ENCODE data around the gene FGFBP1.
A peak's percentile ranks its signal among the peaks of the same experiment; 100 is the strongest.
"Not testable (repeated sequence)": the region's sequence is repeated elsewhere in the genome, so short reads cannot be mapped to it uniquely, and the experiment has no call there.

The FGFBP1 gene

DNA sequence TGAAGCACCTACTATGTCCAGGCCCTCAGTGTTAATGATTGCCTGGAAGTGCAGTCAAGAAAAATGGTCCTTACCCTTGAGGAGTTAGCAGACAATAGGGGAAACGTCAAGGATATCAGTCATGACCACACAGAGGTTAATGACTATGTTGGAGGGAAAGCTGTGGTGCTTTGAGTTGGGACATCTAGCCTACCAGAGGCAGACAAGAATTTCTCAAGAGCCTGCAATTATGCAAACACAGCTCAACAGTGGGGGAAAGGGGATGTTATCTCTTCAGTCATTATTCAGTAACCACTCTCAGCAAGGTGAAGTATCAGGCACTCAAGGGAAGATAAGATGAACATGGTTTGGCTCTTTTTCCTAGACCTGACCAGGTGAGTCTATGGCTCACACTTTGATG, 7.0 kb upstream of the FGFBP1 start:
- no peak for DNase-seq (ENCODE audit: low spot score)

DNA sequence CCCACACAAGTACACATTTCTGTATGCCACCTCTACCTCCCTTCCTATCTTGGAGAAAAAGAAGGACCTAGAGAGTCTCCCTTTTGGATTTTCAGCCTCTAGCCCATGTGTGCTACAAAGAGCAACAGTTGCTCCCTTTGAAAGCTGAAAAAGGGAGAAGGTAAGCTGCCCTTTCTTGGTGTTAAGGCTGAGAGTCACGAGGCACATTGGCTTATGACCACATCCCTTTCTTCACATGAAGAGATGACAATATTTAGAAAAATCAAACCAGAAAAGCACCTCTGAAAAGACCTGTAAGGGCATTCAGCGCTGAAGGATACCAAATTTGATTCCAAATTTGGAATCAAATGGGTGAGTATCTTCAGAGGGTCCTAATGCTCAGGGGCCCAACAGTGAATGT, 6.4 kb upstream of the FGFBP1 start:
- DNase-seq (ENCODE audit: low spot score), result no peak

DNA sequence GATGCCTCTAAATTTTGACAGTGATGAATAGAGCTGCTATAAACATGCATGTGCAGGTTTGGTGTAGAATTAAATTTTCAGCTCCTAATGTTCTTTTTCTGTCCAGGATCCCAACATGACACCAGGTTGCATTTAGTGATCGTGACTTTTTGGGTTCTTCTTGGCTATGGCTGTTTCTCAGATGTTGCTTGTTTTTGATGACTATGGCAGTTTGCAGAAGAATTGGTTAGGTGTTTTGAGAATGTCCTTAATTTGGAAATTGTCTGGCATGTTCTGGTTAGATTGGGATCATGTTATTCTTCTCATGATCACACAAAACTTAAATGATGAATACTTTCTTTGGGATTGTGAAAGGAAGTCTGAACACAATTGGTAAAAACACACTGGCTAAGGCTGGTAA, 3.7 kb upstream of the FGFBP1 start:
- no peak for DNase-seq (ENCODE audit: low spot score)

DNA sequence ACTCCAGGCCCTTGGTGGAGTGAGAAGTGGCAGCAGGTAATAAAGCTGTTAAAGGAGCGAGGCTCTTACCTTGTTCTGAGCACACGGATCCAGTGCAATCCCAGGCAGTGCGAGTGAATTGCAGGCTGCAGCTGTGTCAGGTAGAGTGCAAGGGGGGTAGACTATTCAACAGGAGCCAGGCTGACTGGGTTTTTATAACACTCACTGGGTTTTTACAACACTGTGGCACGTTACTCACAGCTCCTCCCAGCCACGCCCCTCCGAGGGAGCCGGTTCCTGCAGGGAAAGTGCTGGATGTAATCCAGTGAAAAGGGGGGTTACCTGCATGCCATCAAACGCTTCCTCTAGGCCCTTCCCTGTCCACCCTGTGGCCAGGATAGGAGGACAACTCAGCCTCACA, 358 bp downstream of the FGFBP1 start:
- DNase-seq (ENCODE audit: low spot score), result peak; percentile 85

DNA sequence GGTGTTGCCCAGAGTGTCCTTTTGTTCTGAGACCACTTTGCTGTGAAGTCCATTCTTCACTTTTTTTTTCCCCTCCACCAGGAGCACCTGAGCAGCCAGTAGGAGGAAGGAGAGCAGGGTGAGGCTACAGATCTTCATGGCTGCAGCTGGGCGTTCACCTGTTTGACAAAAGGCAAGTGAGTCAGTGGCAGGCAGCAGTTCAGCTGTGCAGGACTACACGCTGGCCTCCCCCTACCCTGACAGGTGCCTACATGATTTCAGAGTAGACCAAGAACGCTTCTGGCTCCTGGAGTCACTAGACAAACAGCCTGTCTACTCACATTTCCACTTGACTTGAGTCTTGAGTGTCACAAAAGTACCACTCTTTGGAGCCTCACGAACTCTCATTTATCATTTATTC, 2.0 kb downstream of the FGFBP1 start:
- DNase-seq (ENCODE audit: low spot score), result no peak

DNA sequence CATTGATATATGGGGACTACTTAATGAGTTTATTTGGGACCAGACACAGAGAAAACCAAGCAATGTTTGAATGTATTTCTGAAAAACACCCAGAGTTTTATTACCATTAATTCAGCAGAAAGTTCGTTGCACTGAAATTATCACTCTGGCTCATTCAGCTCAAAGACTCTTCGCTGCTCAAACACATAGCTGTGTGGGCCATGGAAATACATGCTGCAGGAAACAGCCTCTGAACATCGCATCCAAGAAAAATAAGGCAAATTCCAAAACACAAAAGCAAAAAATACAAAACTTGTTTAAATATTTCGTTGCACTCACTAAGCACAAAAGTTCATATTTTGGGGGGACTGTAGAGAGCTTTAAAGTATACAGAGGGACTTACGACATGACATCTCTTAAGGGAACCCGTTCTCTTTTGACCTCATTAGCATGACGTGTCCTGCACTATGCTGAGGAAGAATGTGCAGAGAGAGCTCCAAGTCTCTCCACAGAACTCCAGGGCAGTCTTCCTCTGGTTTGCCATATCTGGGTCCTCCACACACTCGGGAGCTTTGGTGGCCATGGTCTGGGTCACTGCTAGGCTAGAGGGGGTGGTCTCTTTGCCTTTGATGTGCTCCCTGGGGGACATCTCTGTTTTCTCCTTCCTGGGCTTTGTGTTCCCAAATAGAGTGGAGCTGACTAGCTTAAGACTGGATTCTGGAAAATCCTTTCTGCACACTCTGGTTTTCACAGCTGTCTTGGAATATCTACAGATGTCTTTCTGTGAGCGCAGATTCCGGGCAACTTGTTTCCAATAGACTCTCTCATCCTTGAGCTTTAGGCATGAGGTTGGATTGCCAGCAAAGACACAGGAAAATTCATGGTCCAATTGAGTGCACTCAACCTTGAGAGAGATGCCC, 2.8 kb downstream of the FGFBP1 start:
- DNase-seq (ENCODE audit: low spot score), result no peak

DNA sequence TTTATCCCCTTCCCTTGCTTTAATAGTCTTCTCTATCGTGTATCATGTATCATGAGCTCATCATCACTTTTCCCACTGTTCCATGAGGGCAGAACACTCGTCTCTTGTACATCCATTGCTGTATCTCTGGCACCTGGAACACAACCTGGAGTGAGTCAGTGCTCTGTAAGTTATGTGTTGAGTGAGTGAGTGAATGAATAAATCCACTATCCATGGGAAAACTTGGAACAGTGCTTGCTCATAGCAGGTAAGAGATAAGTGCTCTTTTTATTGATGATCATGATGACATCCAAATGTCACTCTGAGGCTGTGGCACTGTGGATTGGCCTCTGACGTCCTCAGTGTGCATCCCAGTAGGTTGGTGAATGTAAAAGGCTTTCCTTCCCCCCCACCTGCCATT, 4.3 kb downstream of the FGFBP1 start:
- DNase-seq (ENCODE audit: low spot score), result no peak

DNA sequence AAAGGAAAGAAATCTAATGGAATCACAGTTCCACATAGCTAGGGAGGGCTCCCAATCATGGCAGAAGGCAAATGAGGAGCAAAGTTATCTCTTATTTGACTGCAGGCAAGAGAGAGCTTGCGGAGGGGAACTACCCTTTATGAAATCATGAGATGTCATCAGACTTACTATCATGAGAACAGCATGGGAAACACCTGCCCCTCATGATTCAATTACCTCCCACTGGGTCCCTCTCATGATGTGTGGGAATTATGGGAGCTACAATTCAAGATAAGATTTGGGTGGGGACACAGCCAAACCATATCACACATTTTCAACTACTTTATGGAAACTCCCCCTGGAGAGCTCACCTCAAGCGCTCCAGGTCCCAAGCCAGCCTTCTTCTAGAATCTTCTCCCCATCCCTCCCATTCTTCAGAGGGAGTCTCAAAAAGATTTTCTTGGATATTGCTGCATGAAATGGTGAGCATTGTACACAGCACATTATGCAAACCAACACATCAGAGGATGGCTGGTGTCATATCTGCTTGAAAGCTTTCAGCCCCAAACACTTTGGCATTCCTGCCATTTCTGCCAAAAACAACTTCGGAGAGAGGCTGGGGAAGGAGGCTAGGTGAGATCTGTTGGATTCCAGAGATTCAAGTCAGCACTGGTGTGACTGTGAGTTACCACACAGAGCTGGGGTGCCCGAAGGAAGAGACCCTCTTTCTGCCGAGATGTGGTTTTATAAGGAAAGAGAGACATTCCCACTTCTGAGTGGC, 6.9 kb downstream of the FGFBP1 start:
- no peak for DNase-seq (ENCODE audit: low spot score)

DNA sequence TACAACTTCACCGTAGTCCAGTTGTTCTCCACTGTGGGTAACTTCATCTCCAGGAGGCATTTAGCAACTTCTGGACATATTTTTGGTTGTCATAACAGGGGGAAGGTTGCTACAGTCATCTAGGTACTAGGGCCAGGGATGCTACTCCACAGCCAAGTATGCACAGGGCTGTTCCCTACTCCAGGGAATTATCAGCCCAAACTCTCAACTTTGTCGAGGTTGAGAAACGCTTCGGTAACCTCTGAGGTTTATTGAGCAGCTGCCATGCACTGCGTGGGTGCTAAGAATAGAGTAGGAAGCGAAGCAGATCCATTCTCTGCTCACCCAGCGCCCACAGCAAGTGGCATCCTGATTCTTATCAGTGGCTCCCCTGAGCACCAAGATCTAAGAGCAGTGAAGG, 8.2 kb downstream of the FGFBP1 start:
- no peak for DNase-seq (ENCODE audit: low spot score)

DNA sequence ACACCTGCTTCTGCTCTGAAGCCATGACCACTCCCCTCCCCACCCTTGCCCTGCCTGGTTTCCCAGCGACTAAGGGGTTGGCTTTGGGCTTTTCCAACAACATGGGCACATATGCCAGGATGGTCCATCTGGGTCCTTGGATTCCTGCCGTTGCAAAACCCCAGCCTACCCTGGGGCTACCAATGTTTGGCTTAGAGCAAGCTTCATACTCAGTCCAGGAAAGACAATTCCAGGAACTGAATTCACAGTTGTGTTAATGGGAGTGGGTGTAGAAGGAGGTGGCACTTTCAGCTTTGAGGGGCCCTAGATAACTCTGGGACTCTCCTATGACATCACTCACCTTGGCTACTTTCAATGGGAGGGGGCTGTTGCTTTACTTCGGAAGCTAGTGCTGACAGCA, 9.0 kb downstream of the FGFBP1 start:
- DNase-seq (ENCODE audit: low spot score), result no peak

DNA sequence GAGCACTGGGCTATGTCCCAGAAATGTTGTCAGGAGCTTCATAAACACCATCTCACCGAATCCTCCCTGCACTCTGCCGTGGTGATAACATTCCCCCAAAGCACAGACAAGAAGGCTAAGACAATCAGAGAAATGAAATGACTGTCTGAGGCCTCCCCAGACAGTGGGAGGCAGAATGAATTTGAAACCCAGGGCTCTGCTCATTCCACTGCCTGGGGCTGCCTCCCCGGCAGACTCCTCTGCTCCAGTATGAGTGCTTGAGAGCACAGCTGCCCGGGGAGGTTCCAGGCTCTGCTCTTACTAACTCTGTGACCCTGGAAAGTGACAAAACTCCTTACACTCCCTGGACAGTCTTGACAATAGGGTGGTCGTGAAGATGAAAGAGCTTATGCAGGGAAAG, 9.7 kb downstream of the FGFBP1 start:
- DNase-seq (ENCODE audit: low spot score), result no peak

DNA sequence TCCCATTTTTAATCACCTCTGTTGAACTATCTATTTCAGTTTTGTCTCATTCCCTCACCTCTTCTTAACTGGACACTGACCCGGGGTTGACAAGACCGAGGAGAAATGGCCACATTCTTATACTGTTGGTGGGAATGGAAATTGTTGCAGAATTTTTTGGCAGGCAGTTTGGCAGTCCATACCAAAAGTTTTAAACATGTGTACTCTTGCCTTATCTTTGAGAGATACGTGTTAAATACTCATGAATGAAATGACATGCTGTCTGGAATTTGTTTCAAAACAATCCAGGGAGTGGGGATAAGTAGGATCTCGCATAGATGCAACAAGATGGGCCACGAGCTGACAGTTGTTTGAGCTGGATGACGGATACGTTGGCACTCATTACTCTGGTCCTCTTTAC, 12.1 kb downstream of the FGFBP1 start:
- DNase-seq (ENCODE audit: low spot score), result no peak

DNA sequence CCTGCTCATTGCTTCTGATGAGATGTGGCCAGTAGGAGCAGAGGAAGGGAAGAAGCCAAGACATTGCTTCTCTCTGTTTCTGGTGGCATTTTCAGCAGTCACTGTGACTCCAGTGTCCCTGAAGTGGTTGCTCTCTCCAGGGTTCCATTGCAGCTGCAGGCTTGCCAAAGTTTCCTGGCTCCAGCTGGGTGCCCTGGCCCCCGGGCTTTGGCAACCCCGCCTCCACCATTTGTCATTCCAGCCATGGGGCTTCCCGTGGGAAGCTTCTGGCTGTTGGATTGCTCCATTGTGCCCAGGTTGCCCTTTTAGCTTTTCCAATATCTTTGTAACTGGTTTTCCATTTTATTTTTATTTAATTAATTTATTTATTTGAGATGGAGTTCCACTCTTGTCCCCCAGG, 12.7 kb downstream of the FGFBP1 start:
- DNase-seq (ENCODE audit: low spot score), result no peak

DNA sequence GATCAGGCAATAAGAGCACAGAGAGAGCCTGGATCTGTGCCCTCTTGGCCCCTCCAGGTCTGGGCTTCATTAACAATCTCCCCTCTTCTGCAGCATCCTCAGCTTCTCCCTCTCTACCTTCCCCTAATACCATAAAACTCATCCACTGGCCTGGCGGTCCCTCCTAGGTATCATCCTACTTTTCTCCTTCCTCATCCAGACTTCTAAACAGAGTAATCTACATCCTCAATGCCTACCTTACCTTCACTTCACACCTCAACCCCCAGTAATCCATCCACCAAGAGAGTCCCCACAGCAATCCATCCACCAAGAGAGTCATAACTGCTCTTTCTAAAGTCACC, 17.0 kb downstream of the FGFBP1 start:
- DNase-seq (ENCODE audit: low spot score), result no peak

DNA sequence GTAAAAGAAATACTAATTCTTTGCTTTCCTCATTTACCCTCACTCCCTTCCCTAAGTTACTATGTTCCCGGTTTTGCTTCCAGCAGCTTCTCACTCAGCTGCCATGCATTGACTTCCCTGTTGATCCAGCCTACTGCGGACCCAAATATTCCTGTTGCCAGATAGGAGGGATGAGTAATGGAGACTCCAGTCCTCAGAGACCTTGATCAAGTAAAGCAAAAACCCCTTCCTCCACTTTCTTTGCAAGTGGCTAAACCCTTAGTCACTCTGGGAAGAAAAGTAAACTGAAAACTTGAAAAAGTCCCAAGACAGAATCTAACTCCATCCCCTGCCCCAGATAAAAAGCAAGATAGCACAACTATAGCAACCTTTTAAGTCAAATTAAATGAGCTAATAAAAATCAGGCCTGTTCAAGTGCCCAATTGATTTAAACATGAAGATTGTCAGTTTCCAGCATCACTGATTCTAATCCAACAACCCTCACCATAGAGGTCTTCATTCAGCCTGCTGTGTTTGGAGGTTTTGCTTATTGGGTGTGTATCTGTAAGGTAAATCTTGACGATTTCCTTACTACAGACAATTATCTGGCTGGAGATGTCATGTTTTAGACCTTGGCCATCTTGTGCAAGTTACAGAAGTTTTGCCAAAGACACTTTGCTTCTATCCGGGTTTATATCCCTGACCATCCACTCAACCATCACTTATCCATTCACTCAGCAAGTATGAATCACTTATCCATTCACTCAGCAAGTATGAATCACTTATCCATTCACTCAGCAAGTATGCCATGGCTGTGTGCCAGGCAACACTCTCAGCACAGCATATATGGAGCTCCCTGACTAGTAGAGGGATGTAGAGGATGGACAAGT, 17.6 kb downstream of the FGFBP1 start:
- peak; percentile 76 for DNase-seq (ENCODE audit: low spot score)

DNA sequence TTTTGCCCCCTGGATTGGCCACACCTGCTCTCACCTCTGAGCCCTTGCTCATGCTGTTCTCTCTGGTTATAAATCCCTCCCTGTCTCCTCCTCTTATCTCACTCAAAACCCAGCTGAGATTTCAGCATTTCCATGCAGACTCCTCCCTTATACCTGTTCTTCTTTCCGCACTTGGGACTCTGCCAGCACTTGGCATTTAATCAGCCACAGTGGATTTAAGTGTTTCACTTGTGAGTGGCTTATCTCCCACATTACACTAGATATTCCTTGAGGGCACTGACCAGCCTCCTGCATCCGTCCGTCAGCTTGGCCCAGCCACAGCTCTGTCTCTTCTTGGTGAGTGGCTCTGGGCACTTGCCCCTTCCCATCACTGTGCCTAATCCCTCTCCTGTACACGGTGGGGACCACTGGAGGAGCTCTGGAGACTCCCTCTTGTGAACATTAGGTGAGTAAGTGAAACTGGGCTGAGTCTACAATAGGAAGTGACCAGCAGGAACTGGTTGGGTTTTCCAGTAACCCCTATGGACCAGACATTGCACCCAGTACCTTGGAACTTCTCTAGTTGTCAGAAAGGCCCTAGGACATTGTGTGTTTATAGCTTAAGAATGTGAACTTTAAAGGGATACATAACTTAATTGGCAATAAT, 19.9 kb downstream of the FGFBP1 start:
- no peak for DNase-seq (ENCODE audit: low spot score)

DNA sequence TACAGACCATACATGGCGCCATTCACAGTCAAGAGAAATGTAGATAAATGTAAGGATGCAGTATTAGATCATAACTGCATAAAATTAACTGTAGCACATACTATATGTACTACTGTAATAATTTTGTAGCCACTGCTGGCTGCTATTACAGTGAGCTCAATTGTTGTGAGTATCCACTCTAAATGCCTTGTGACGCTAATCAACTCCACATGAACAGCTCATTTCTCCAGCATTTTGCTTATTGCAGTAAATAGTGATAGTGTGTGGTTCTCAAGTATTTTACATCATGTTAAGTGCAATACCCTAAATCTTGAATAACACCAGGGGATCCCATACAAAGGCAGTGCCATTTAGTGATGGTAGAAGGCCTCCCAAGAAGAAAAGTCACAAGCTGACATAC, 21.2 kb downstream of the FGFBP1 start:
- no peak for DNase-seq (ENCODE audit: low spot score)

DNA sequence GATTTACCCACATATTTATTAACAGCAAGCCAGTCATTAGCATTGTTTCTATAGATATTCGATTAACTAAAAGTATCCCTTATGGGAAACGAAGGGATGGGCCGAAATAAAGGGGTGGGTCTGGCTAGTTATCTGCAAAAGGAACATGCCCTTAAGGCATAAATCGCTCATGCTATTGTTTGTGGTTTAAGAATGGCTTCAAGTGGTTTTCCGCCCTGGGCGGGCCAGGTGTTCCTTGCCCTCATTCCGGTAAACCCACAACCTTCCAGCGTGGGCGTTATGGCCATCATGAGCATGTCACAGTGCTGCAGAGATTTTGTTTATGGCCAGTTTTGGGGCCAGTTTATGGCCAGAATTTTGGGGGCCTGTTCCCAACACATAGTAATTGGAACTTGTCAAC, 22.2 kb downstream of the FGFBP1 start:
- DNase-seq (ENCODE audit: low spot score), result not testable (repeated sequence)

DNA sequence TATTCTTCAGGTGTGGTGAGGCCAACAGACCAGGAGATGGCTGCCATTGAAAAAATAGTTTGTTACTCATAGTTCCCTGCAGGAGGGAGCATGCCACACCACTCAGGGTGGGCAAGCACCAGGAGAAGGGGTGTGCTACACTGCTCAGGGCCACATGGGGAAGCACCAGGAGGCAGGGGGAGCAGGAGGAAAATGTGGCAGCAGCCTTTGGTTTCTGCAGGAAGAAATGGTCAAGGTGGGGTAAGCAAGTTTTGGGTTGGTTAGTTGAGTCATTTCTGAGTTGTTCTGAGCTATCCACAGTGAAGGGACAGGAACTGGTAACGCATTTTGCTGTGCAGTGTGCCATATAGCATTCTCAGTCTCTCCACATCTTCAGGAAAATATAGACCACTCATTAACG, 23.8 kb downstream of the FGFBP1 start:
- DNase-seq (ENCODE audit: low spot score), result no peak

DNA sequence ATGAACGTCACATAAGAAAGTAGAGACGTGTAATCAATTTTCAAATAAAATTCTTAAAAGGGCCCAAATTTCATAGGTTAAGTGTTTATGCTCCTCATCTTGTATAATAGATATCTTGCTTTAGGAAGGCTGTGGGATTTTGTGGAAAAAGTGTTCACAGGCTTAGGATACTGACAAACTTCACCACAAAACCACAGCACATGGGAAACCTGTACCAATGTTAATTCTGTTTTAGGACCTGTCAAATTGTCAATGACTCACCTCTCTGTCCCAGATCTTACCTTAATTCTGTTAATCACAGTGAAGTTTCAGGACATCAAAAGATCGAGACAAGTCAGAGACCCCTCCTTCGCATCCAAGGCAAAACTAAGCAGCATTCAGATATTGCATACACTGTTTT, 24.2 kb downstream of the FGFBP1 start:
- DNase-seq (ENCODE audit: low spot score), result no peak

DNA sequence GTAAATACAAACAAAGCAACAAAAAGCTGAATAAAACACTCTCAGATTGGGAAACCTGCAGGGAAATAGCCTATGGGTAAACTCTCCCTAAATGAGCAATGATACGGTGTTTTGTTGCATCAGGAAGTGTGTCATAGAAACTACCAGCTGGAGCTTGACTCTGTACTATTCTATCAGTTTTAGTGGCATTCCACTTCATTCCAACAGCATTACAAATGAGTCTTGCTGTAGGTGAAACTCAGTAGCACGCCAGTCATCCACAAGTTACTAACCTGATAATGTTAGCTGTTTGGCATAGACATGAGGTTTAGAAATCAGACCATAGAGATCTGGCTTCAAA, 24.9 kb downstream of the FGFBP1 start:
- no peak for DNase-seq (ENCODE audit: low spot score)

DNA sequence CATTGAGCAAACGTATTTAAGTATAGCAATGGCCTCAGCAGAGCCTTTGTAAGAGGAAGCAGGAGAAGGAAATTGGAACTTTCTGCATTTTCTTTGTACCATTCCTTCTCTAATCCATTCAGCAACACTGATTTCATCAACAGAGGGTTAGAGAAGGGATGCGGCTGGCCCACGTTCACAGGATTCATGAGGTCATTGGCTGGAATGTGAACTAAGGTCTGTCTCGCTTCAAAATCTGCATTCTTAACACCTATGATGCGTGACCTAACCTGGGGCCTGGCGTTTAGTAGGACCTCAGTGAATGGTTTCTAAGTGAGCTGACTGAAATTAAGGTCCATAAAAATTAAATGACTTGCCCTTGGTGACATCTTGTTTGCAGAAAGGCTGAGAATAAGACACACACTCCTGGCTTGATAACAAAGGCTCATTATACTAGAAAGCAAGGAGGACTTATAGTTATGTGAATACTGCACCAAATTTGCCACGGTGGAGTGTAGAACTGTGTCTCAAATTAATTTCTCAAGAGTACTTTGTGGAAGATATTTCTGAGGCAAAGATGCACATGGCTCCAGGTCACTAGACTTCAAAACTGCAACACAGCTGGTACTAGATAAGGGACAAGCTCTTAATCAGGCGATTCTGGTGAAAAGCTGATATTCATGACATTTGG, 25.4 kb downstream of the FGFBP1 start:
- no peak for DNase-seq (ENCODE audit: low spot score)
